Lung (tissue), 12 donors: Measurements from ENCODE around the gene YTHDF1. TPM values are rescaled to one million over a fixed set of nuclear protein-coding genes. Genes with fewer than 3 reads are reported as not detected.

Source experiments
- ATAC-seq: fragments of 200-7000 bp; cut with Tn5 transposase; one replicate; pipeline ENCODE4 v1.9.1; 2020; ENCODE audit warnings: moderate number of reproducible peaks; ENCODE audit not compliant: insufficient read depth, low FRiP score
- DNase-seq, 3 donors: peaks; one replicate each; pipeline ENCODE4 v3.0.0-alpha.2; 2013 to 2017
- H3K27ac ChIP-seq, 2 donors: one replicate each; pipeline ENCODE4 v1.5.1; 2013; ENCODE audit warnings: mild to moderate bottlenecking in 2 of 2, moderate library complexity in 2 of 2, control low read depth in 1 of 2, inconsistent platforms in 1 of 2, low read depth in 1 of 2, low read length in 1 of 2
- H3K27me3 ChIP-seq, 3 donors: one replicate each; pipeline ENCODE4 v1.5.1; 2013; ENCODE audit warnings: low read length in 2 of 3; ENCODE audit not compliant: control insufficient read depth in 3 of 3, insufficient read depth in 3 of 3
- H3K36me3 ChIP-seq, 4 donors: one replicate each; pipeline ENCODE4 v1.5.1; 2013; ENCODE audit warnings: low read length in 4 of 4, mild to moderate bottlenecking in 1 of 4, moderate library complexity in 1 of 4; ENCODE audit not compliant: control insufficient read depth in 4 of 4, insufficient read depth in 4 of 4
- H3K4me1 ChIP-seq, 5 donors: one replicate each; pipeline ENCODE4 v1.5.1; 2013; ENCODE audit warnings: low read length in 5 of 5, mild to moderate bottlenecking in 2 of 5, moderate library complexity in 1 of 5; ENCODE audit not compliant: control insufficient read depth in 5 of 5, insufficient read depth in 5 of 5
- H3K4me3 ChIP-seq: one replicate; pipeline ENCODE4 v1.5.1; 2013; ENCODE audit warnings: mild to moderate bottlenecking, control low read depth, moderate library complexity
- H3K9ac ChIP-seq, 2 donors: one replicate each; pipeline ENCODE4 v1.5.1; 2013; ENCODE audit warnings: low read length in 2 of 2, control low read depth in 1 of 2; ENCODE audit not compliant: insufficient read depth in 1 of 2
- H3K9me3 ChIP-seq, 4 donors: one replicate each; pipeline ENCODE4 v1.5.1; 2013; ENCODE audit warnings: low read length in 3 of 4, mild to moderate bottlenecking in 1 of 4, moderate library complexity in 1 of 4; ENCODE audit not compliant: control insufficient read depth in 4 of 4, insufficient read depth in 3 of 4
- CTCF ChIP-seq: IDR thresholded peaks from 2 replicates; pipeline ENCODE4 v1.5.1; 2012; ENCODE audit warnings: mild to moderate bottlenecking; ENCODE audit errors: control extremely low read depth, extremely low read depth
- WGBS, 2 donors: extraction: QIAGEN DNeasy Blood & Tissue Kit; methylation state at CpG; one replicate each; pipeline ENCODE4 v1.1.7; 2013; 5-methylcytosine and 5-hydroxymethylcytosine counted together
- polyA plus RNA-seq, 2 donors: library from polyadenylated mRNA; stranded (reverse); fragments of 200-250 nt; gene quantifications; one replicate each; pipeline ENCODE4 v1.2.1, GENCODE V29; 2013
- total RNA-seq, 2 donors: library from RNA; depleted of rRNA in 1 of 2; stranded (reverse); fragments of >200 nt in 1 of 2; gene quantifications; one replicate each; pipeline ENCODE4 v1.2.1, GENCODE V29; 2014 to 2021
- donor health status: control.
- donor health status: control.
- donor health status: Bipolar disorder and iron deficiency.
- donor health status: healthy.
- donor health status: DM: yes; HTN: yes; CAD: no.

The YTHDF1 gene
- total and polyA plus RNA-seq, 4 donors: 21.9 to 33.8 (median 24.1) TPM

GRCh38 chr20:63153254-63154221, 62.4 kb downstream of the YTHDF1 start:
- DNase-seq (no peak), ATAC-seq (no peak)
- Histone ChIP-seq H3K4me3 (no peak overlapping the region), H3K27me3 (peaks cover 8 to 27% (median 13%) of the 10 kb centered on the region in 3 donors), H3K4me1 (no peaks in the 10 kb centered on the region), H3K27ac (no peak overlapping the region), H3K9ac (no peak overlapping the region), H3K9me3 (peaks cover 0 to 4% (median 0%) of the 10 kb centered on the region in 4 donors), H3K36me3 (no peaks in the 10 kb centered on the region)
- TF ChIP-seq CTCF: no peak
- 71 to 81% methylated on average over 16 of the region's 16 CpGs for WGBS, 2 donors

- H3K36me3 ChIP-seq: no peaks in the 10 kb centered on the region
- WGBS, 2 donors: 70 to 81% methylated on average over 27 to 28 of the region's 28 CpGs
- H3K9me3 ChIP-seq: peaks cover 0 to 6% (median under 1%) of the 10 kb centered on the region in 4 donors
- ATAC-seq: no peak
- no peak overlapping the region for H3K4me3 ChIP-seq
- no peak overlapping the region for H3K9ac ChIP-seq
- no peak for TF ChIP-seq CTCF
- H3K27ac ChIP-seq: no peak overlapping the region
- H3K27me3 ChIP-seq: peaks cover 8 to 27% (median 13%) of the 10 kb centered on the region in 3 donors
- no peaks in the 10 kb centered on the region for H3K4me1 ChIP-seq
- DNase-seq: no peak
These were observed 63.3 kb downstream of the YTHDF1 start for GRCh38 chr20:63152322-63153253.

GRCh38 chr20:63151554-63152321, 64.2 kb downstream of the YTHDF1 start:
- WGBS, 2 donors: 44 to 54% methylated on average over 40 of the region's 40 CpGs
- peaks cover 8 to 25% (median 13%) of the 10 kb centered on the region in 3 donors for H3K27me3 ChIP-seq
- H3K36me3 ChIP-seq: no peaks in the 10 kb centered on the region
- H3K9me3 ChIP-seq: peaks cover 0 to 6% (median 2%) of the 10 kb centered on the region in 4 donors
- no peaks in the 10 kb centered on the region for H3K4me1 ChIP-seq
- no peak for ATAC-seq
- TF ChIP-seq CTCF: no peak
- peak; percentile 20 to 50 (median 40) for DNase-seq
- H3K4me3 ChIP-seq: no peak overlapping the region
- no peak overlapping the region for H3K27ac ChIP-seq
- H3K9ac ChIP-seq: no peak overlapping the region
